HL-60 (cell line): Measurements from ENCODE around the gene KCTD11.

ENCODE experiments used
- GABPA ChIP-seq: IDR thresholded peaks from 2 replicates; pipeline ENCODE4 v1.6.1; 2012; ENCODE audit warnings: low read depth
- POLR2AphosphoS5 ChIP-seq: IDR thresholded peaks from 2 replicates; pipeline ENCODE4 v1.6.1; 2012; ENCODE audit warnings: low read depth
- SPI1 ChIP-seq: IDR thresholded peaks from 2 replicates; pipeline ENCODE4 v1.6.1; 2012; ENCODE audit warnings: low read depth, mild to moderate bottlenecking, borderline replicate concordance
- TF ChIP-seq, protein P1 (sequence below): IDR thresholded peaks from one replicate; pipeline ENCODE4 v1.5.1; 2011; ENCODE audit warnings: low read length, control low read depth, inconsistent platforms; ENCODE audit not compliant: insufficient read depth
- TF ChIP-seq, protein P2 (sequence below): IDR thresholded peaks from 2 replicates; pipeline ENCODE4 v1.6.1; 2012; ENCODE audit warnings: low read depth; ENCODE audit not compliant: insufficient replicate concordance

DNA sequence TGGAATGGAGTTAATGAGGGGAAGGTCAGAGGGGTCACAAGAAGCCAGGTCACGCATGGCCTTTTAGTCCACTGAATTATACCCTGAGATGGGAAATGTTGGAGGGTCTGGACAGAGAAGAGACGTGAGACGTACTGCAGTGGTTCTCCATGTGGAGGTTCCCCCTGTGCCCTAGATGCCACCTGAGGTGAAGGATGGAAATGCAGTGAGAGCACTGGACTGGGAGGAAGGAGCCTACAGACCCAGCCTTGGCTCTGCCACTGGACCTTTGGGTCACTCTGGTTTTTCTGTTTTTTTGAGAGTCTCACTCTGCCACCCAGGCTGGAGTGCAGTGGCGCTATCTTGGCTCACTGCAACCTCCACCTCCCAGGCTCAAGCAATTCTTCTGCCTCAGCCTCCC is 44.2 kb downstream of the KCTD11 start:
- no peak for TF ChIP-seq POLR2AphosphoS5
- TF ChIP-seq, protein P1, sequence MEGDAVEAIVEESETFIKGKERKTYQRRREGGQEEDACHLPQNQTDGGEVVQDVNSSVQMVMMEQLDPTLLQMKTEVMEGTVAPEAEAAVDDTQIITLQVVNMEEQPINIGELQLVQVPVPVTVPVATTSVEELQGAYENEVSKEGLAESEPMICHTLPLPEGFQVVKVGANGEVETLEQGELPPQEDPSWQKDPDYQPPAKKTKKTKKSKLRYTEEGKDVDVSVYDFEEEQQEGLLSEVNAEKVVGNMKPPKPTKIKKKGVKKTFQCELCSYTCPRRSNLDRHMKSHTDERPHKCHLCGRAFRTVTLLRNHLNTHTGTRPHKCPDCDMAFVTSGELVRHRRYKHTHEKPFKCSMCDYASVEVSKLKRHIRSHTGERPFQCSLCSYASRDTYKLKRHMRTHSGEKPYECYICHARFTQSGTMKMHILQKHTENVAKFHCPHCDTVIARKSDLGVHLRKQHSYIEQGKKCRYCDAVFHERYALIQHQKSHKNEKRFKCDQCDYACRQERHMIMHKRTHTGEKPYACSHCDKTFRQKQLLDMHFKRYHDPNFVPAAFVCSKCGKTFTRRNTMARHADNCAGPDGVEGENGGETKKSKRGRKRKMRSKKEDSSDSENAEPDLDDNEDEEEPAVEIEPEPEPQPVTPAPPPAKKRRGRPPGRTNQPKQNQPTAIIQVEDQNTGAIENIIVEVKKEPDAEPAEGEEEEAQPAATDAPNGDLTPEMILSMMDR: no peak
- TF ChIP-seq, protein P2, sequence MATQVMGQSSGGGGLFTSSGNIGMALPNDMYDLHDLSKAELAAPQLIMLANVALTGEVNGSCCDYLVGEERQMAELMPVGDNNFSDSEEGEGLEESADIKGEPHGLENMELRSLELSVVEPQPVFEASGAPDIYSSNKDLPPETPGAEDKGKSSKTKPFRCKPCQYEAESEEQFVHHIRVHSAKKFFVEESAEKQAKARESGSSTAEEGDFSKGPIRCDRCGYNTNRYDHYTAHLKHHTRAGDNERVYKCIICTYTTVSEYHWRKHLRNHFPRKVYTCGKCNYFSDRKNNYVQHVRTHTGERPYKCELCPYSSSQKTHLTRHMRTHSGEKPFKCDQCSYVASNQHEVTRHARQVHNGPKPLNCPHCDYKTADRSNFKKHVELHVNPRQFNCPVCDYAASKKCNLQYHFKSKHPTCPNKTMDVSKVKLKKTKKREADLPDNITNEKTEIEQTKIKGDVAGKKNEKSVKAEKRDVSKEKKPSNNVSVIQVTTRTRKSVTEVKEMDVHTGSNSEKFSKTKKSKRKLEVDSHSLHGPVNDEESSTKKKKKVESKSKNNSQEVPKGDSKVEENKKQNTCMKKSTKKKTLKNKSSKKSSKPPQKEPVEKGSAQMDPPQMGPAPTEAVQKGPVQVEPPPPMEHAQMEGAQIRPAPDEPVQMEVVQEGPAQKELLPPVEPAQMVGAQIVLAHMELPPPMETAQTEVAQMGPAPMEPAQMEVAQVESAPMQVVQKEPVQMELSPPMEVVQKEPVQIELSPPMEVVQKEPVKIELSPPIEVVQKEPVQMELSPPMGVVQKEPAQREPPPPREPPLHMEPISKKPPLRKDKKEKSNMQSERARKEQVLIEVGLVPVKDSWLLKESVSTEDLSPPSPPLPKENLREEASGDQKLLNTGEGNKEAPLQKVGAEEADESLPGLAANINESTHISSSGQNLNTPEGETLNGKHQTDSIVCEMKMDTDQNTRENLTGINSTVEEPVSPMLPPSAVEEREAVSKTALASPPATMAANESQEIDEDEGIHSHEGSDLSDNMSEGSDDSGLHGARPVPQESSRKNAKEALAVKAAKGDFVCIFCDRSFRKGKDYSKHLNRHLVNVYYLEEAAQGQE: no peak
- TF ChIP-seq GABPA: no peak
- no peak for TF ChIP-seq SPI1
